Testis (tissue), 3 donors: ENCODE measurements around the gene ENDOV. TPM values are rescaled to one million over a fixed set of nuclear protein-coding genes. Genes with fewer than 3 reads are reported as not detected.

Experiments
- DNase-seq: peaks from one replicate; pipeline ENCODE4 v3.0.0-alpha.2; 2019
- H3K27ac ChIP-seq, 2 donors: fragments of 200-600 bp; sonication (generic); one replicate each; pipeline ENCODE4 v1.5.1; 2019
- H3K27me3 ChIP-seq: fragments of 200-600 bp; sonication (generic); one replicate; pipeline ENCODE4 v1.5.1; 2019
- H3K36me3 ChIP-seq: fragments of 200-600 bp; sonication (generic); one replicate; pipeline ENCODE4 v1.5.1; 2017; ENCODE audit warnings: low read depth; ENCODE audit errors: missing control alignments
- H3K4me1 ChIP-seq: fragments of 200-600 bp; sonication (generic); one replicate; pipeline ENCODE4 v1.5.1; 2019
- H3K4me3 ChIP-seq, 2 donors: fragments of 200-600 bp; sonication (generic); one replicate each; pipeline ENCODE4 v1.5.1; 2017 to 2019
- H3K9me3 ChIP-seq: fragments of 200-600 bp; sonication (generic); one replicate; pipeline ENCODE4 v1.5.1; 2017
- POLR2A ChIP-seq: fragments of 450-650 bp; IDR thresholded peaks from one replicate; pipeline ENCODE4 v1.6.1; 2017; ENCODE audit warnings: antibody characterized with exemption, mild to moderate bottlenecking, moderate library complexity
- WGBS, 2 donors: methylation state at CpG; one replicate each; pipeline ENCODE4 v1.1.5; 2018; 5-methylcytosine and 5-hydroxymethylcytosine counted together
- intact Hi-C: fragments of 100-400 bp; cut with DNase I; formaldehyde crosslinking; loops from one replicate; pipeline ENCODE4 v1.15.1; 2023; ENCODE audit warnings: low total_unique reads
- polyA plus RNA-seq: library from polyadenylated mRNA; stranded (reverse); fragments of 350-450 nt; fragmentation: Illumina TruSeq; extraction: RNeasy Lipid Tissue Mini Kit (QIAGEN cat#74804); gene quantifications from one replicate; pipeline ENCODE4 v1.2.3, GENCODE V29; 2014; ENCODE audit warnings: low read depth, low replicate concordance; ENCODE audit not compliant: insufficient read depth
- total RNA-seq, 2 donors: library from RNA; depleted of rRNA; stranded (reverse); fragments of >200 nt; gene quantifications; one replicate each; pipeline ENCODE4 v1.2.3, GENCODE V29; 2016
- TF ChIP-seq, protein P1 (sequence below), 3 experiments: fragments of 450-650 bp in 2 of 3; fragments of 200-600 bp in 1 of 3; sonication (generic) in 1 of 3; IDR thresholded peaks; one replicate each; pipeline ENCODE4 v1.5.1; 2016 to 2019; ENCODE audit warnings: antibody characterized with exemption in 3 of 3, mild to moderate bottlenecking in 2 of 3, moderate library complexity in 1 of 3

Gene ENDOV
- total and polyA plus RNA-seq, 3 donors from 2014 or later: 41.4 to 63.9 (median 55.2) TPM

DNA sequence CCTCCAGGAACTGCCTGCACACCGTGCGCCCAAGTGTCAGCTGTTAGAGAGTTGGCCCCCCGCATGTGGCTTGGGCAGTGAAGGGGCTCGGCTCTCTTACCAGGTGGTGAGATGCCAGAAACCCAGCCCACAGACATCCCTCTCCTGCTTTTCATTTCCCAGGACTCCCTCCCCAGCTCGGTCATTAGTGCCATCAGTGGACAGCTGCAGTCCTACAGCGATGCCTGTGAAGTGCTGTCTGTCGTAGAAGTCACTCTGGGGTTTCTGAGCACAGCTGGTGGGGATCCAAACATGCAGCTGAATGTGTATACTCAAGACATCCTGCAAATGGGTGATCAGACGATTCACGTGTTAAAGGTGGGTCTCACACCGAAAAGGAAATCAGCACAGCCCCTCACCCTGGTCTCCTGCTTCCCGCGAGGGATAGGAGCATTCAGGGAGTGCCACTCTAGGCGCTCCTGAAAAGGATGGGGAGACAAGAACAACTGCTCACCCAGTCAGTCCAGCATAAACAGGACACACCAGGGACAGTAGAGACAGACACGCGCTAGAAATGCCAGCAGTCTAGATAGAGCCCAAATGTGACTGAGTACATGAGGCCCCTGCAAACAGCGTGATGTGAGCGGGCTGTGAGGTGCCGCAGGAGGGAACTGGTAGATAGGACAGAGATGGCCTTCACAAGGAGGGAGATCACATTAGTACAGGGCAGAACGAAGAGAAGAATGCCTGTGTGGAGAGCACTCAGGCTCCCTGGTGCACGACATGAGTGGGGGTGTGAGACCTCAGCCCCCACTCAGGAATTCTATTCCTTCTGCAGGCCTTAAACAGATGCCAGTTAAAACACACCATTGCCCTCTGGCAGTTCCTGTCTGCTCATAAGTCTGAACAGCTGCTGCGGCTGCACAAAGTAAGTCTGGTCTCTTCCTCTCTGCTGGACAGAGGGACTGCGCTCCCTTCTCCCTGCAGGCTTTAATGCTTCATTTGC, 25.7 kb upstream of the ENDOV start:
- no peak for TF ChIP-seq POLR2A
- TF ChIP-seq, protein P1, sequence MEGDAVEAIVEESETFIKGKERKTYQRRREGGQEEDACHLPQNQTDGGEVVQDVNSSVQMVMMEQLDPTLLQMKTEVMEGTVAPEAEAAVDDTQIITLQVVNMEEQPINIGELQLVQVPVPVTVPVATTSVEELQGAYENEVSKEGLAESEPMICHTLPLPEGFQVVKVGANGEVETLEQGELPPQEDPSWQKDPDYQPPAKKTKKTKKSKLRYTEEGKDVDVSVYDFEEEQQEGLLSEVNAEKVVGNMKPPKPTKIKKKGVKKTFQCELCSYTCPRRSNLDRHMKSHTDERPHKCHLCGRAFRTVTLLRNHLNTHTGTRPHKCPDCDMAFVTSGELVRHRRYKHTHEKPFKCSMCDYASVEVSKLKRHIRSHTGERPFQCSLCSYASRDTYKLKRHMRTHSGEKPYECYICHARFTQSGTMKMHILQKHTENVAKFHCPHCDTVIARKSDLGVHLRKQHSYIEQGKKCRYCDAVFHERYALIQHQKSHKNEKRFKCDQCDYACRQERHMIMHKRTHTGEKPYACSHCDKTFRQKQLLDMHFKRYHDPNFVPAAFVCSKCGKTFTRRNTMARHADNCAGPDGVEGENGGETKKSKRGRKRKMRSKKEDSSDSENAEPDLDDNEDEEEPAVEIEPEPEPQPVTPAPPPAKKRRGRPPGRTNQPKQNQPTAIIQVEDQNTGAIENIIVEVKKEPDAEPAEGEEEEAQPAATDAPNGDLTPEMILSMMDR (IDR thresholded peaks at IDR 0.05): no peak
- intact Hi-C loops: no loop called here
- peaks cover 15% of the 10 kb centered on the region for H3K4me1 ChIP-seq
- no peaks in the 10 kb centered on the region for H3K36me3 ChIP-seq
- H3K4me3 ChIP-seq: no peak overlapping the region
- 71 to 77% methylated on average over 22 of the region's 22 CpGs for WGBS, 2 donors
- H3K27me3 ChIP-seq: no peaks in the 10 kb centered on the region
- no peak overlapping the region for H3K27ac ChIP-seq
- H3K9me3 ChIP-seq: no peaks in the 10 kb centered on the region
- no peak for DNase-seq

DNA sequence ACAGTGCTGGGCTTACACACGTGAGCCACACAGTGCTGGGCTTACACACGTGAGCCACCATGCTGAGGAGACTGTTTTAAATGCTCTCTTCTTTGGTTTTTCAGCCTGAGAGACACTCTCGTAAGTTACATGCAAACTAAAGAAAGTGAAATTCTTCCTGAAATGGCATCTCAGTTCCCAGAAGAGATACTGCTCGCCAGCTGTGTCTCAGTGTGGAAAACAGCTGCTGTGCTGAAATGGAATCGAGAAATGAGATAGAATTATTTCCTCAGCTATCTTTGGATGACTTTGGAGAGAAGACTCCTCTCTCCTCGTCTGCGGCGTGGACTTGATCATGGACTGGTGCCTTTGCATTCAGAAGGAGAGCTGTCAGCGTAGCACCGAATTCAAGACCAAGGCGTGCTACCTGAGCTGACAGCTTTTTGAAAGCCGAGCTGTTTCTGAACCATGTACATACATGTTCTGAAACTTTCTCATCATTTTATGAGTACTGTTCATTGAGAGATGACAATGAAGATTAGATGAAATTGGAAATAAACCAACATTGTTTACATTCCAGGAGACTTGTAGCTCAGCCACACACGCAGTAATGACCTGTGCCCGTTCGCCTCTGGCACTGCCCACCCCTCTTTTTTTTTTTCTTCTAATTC, 21.6 kb upstream of the ENDOV start:
- 71% methylated on average over 15 of the region's 15 CpGs for WGBS, 2 donors
- peak overlapping the region; percentile 30 to 39 for H3K27ac ChIP-seq
- H3K36me3 ChIP-seq: no peaks in the 10 kb centered on the region
- no peak overlapping the region for H3K4me3 ChIP-seq
- no peak for DNase-seq
- H3K4me1 ChIP-seq: peaks cover 20% of the 10 kb centered on the region
- TF ChIP-seq POLR2A: no peak
- TF ChIP-seq, protein P1 (IDR thresholded peaks at IDR 0.05): no peak
- intact Hi-C loops: no loop called here
- H3K27me3 ChIP-seq: no peaks in the 10 kb centered on the region
- no peaks in the 10 kb centered on the region for H3K9me3 ChIP-seq

DNA sequence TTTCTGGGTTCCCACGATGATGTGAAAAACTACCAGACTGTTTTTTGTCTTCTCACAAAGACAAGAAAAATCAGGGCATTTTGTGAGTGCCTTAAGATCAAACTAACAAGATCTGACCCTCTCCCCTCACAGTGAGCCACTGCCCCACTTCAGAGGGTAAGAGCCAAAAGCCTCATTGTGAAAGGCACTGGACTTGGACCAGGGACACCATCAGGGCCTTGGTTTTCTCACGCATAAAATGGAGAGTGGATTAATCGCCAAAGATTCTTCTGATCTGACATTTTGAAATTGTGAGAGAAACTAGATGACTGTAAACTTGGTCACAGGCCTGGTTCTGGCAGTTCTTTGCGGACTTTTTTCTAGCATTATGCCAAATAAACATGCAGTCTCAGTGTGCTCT, 21.0 kb upstream of the ENDOV start:
- peaks cover 19% of the 10 kb centered on the region for H3K4me1 ChIP-seq
- H3K4me3 ChIP-seq: no peak overlapping the region
- H3K27me3 ChIP-seq: no peaks in the 10 kb centered on the region
- H3K9me3 ChIP-seq: no peaks in the 10 kb centered on the region
- no peak for DNase-seq
- intact Hi-C loops: no loop called here
- 68 to 72% methylated on average over 4 of the region's 4 CpGs for WGBS, 2 donors
- no peaks in the 10 kb centered on the region for H3K36me3 ChIP-seq
- TF ChIP-seq, protein P1 (IDR thresholded peaks at IDR 0.05): no peak
- no peak for TF ChIP-seq POLR2A
- peak overlapping the region in 1 of 2 donors; percentile 1 for H3K27ac ChIP-seq

DNA sequence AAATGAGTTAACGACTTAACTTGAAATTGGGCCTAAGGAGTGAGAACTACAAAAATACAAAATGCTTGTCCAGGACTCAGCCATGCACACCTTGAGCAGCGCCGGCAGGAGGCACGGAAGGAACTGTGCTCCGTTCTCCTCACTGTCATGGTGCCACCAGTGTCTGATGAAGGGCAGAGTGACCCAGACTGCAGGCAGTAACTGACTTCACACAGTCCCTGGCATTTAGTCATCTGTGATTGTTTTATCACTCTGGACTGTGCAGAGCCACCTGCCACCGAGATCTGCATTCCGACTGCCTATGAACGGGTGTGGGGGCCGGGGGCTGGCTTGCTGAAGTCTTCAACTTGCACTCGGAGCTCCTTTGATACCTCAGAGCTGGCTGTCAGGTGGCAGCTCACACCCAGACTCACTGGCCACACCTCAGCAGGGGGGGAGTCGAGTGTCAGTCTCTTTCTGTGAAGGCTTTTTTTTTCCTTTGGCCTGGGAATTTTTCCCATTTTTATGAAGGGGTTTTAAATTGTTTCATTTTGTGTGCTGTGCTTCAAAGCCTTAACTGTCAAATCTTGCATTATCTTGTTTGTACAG, 20.2 kb upstream of the ENDOV start:
- intact Hi-C loops: no loop called here

More for the DNA sequence above, 20.2 kb upstream of the ENDOV start:
- no peak overlapping the region for H3K4me3 ChIP-seq
- DNase-seq: no peak
- H3K27me3 ChIP-seq: no peaks in the 10 kb centered on the region
- WGBS, 2 donors: 49 to 77% methylated on average over 11 of the region's 11 CpGs
- no peak for TF ChIP-seq POLR2A
- TF ChIP-seq, protein P1 (IDR thresholded peaks at IDR 0.05): no peak
- peaks cover 14% of the 10 kb centered on the region for H3K4me1 ChIP-seq
- peak overlapping the region in 1 of 2 donors; percentile 1 for H3K27ac ChIP-seq
- H3K36me3 ChIP-seq: no peaks in the 10 kb centered on the region
- H3K9me3 ChIP-seq: no peaks in the 10 kb centered on the region
